ENCODE data around the gene DENND1B.

DENND1B gene

GRCh38 chr1:197481101-197481500, 294.2 kb downstream of the DENND1B start:
- H3K9ac ChIP-seq (ENCODE audit: low read length) = no peak overlapping the region
- H4K20me1 ChIP-seq (ENCODE audit: insufficient read depth, low read length) = no peaks in the 10 kb centered on the region
- H3K4me3 ChIP-seq (ENCODE audit: low read length) = no peak overlapping the region
- no peaks in the 10 kb centered on the region for H3F3A ChIP-seq (ENCODE audit: insufficient read depth, low read length)
- no peaks in the 10 kb centered on the region for H3K27me3 ChIP-seq (replicated peaks; ENCODE audit: insufficient read depth, low read length)
- no peak overlapping the region for H3K4me2 ChIP-seq (ENCODE audit: low read depth, low read length)
- no peak overlapping the region for H3K27ac ChIP-seq (ENCODE audit: low read length)
- no peak overlapping the region for H2AFZ ChIP-seq (ENCODE audit: low read length)
- no peaks in the 10 kb centered on the region for H3K9me2 ChIP-seq (replicated peaks; ENCODE audit: insufficient read depth, low read length)
- H3K36me3 ChIP-seq (replicated peaks; ENCODE audit: insufficient read depth, low read length) = no peaks in the 10 kb centered on the region
- H3K9me3 ChIP-seq (replicated peaks; ENCODE audit: insufficient read depth, low read length) = no peaks in the 10 kb centered on the region
- H3K79me2 ChIP-seq (ENCODE audit: low read length) = no peaks in the 10 kb centered on the region
- no peaks in the 10 kb centered on the region for H3K4me1 ChIP-seq (ENCODE audit: low read length)
- no peak for DNase-seq
- TF ChIP-seq, protein P1, sequence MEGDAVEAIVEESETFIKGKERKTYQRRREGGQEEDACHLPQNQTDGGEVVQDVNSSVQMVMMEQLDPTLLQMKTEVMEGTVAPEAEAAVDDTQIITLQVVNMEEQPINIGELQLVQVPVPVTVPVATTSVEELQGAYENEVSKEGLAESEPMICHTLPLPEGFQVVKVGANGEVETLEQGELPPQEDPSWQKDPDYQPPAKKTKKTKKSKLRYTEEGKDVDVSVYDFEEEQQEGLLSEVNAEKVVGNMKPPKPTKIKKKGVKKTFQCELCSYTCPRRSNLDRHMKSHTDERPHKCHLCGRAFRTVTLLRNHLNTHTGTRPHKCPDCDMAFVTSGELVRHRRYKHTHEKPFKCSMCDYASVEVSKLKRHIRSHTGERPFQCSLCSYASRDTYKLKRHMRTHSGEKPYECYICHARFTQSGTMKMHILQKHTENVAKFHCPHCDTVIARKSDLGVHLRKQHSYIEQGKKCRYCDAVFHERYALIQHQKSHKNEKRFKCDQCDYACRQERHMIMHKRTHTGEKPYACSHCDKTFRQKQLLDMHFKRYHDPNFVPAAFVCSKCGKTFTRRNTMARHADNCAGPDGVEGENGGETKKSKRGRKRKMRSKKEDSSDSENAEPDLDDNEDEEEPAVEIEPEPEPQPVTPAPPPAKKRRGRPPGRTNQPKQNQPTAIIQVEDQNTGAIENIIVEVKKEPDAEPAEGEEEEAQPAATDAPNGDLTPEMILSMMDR (IDR thresholded peaks at IDR 0.05; ENCODE audit: low read length) = no peak
- TF ChIP-seq EZH2phosphoT487 (IDR thresholded peaks at IDR 0.05; ENCODE audit: low read length) = no peak
- TF ChIP-seq EZH2 (optimal IDR thresholded peaks at IDR 0.05; ENCODE audit: low read depth, low read length) = no peak

DNA sequence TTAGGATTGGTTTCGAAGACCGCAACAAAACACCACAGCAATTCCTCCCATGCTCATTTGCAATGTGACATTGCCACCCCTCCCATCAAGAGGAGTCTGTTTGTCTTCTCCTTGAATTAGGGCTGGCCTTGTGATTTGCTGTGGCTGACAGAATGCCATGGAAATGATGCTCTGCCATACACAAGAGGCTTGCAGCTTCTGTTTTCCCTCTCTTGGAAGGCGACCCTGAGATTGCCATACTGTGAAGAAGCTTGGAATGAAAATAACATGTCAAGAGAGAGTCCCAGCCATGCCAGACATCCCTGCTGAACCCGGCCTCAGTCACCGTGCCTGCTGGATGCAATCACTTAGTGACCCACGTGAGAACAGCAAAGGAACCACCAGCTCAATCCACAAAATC, 294.8 kb downstream of the DENND1B start:
- H3K27me3 ChIP-seq (replicated peaks; ENCODE audit: insufficient read depth, low read length) = no peaks in the 10 kb centered on the region
- H3K36me3 ChIP-seq (replicated peaks; ENCODE audit: insufficient read depth, low read length) = no peaks in the 10 kb centered on the region
- no peaks in the 10 kb centered on the region for H3F3A ChIP-seq (ENCODE audit: insufficient read depth, low read length)
- no peaks in the 10 kb centered on the region for H3K9me3 ChIP-seq (replicated peaks; ENCODE audit: insufficient read depth, low read length)
- H3K4me1 ChIP-seq (ENCODE audit: low read length) = no peaks in the 10 kb centered on the region
- TF ChIP-seq EZH2phosphoT487 (IDR thresholded peaks at IDR 0.05; ENCODE audit: low read length) = no peak
- no peak for TF ChIP-seq EZH2 (optimal IDR thresholded peaks at IDR 0.05; ENCODE audit: low read depth, low read length)
- TF ChIP-seq, protein P1 (IDR thresholded peaks at IDR 0.05; ENCODE audit: low read length) = no peak
- no peaks in the 10 kb centered on the region for H4K20me1 ChIP-seq (ENCODE audit: insufficient read depth, low read length)
- no peak overlapping the region for H3K4me2 ChIP-seq (ENCODE audit: low read depth, low read length)
- no peak overlapping the region for H3K4me3 ChIP-seq (ENCODE audit: low read length)
- H3K9me2 ChIP-seq (replicated peaks; ENCODE audit: insufficient read depth, low read length) = no peaks in the 10 kb centered on the region
- H3K27ac ChIP-seq (ENCODE audit: low read length) = no peak overlapping the region
- DNase-seq = no peak
- no peaks in the 10 kb centered on the region for H3K79me2 ChIP-seq (ENCODE audit: low read length)
- no peak overlapping the region for H2AFZ ChIP-seq (ENCODE audit: low read length)
- no peak overlapping the region for H3K9ac ChIP-seq (ENCODE audit: low read length)

DNA sequence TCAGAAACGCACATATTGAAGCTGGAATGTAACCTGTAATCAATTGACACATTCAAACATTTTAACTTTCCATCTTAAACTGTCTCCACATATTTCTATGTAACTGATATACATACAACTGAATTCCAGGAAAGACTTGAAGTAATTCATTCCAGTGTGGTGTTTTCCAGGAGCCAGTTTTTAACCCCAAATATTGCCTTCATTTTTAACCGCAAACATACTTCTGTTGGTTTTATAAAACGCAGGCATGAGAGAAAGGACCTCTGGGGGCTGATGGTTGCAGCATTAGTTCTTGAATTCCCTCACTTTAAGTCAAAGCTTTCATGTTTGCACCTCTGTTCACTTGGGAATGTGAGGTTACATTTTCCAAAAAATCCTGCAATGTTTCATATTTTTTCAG, 303.1 kb downstream of the DENND1B start:
- TF ChIP-seq, protein P1 (IDR thresholded peaks at IDR 0.05; ENCODE audit: low read length) = no peak
- TF ChIP-seq EZH2 (optimal IDR thresholded peaks at IDR 0.05; ENCODE audit: low read depth, low read length) (no peak), EZH2phosphoT487 (IDR thresholded peaks at IDR 0.05; ENCODE audit: low read length) (no peak)
- Histone ChIP-seq H3K9me3 (replicated peaks; ENCODE audit: insufficient read depth, low read length) (no peaks in the 10 kb centered on the region), H3K4me2 (ENCODE audit: low read depth, low read length) (no peak overlapping the region), H3F3A (ENCODE audit: insufficient read depth, low read length) (no peaks in the 10 kb centered on the region), H3K9ac (ENCODE audit: low read length) (no peak overlapping the region), H3K79me2 (ENCODE audit: low read length) (no peaks in the 10 kb centered on the region), H2AFZ (ENCODE audit: low read length) (no peak overlapping the region), H3K36me3 (replicated peaks; ENCODE audit: insufficient read depth, low read length) (no peaks in the 10 kb centered on the region), H3K27me3 (replicated peaks; ENCODE audit: insufficient read depth, low read length) (no peaks in the 10 kb centered on the region), H3K9me2 (replicated peaks; ENCODE audit: insufficient read depth, low read length) (no peaks in the 10 kb centered on the region), H3K27ac (ENCODE audit: low read length) (no peak overlapping the region), H4K20me1 (ENCODE audit: insufficient read depth, low read length) (no peaks in the 10 kb centered on the region), H3K4me3 (ENCODE audit: low read length) (no peak overlapping the region), H3K4me1 (ENCODE audit: low read length) (no peaks in the 10 kb centered on the region)
- DNase-seq = no peak

All from MM.1S (cell line).